Measurements from ENCODE around the gene KIF5B. TPM values are rescaled to one million over a fixed set of nuclear protein-coding genes. Genes with fewer than 3 reads are reported as not detected.
"Not testable (repeated sequence)": the region's sequence is repeated elsewhere in the genome, so short reads cannot be mapped to it uniquely, and the experiment has no call there.

The KIF5B gene
- polyA plus RNA-seq, 2 donors = 24.5 to 30.3 TPM

GRCh38 chr10:32000937-32001336 lies 55.3 kb downstream of the KIF5B start:
- Histone ChIP-seq H3K27ac (ENCODE audit: low read depth in 2 of 2, low read length in 1 of 2) (no peak overlapping the region), H3K36me3 (ENCODE audit: control insufficient read depth in 2 of 2, insufficient read depth in 2 of 2, low read length in 1 of 2) (no peaks in the 10 kb centered on the region), H3K4me1 (ENCODE audit: control insufficient read depth in 2 of 2, insufficient read depth in 2 of 2, low read length in 1 of 2) (peaks cover 0 to 2% of the 10 kb centered on the region in 2 donors), H3K4me3 (ENCODE audit: low read depth in 1 of 2, low read length in 2 of 2) (no peak overlapping the region), H3K9me3 (ENCODE audit: control insufficient read depth in 2 of 2, insufficient read depth in 1 of 2, low read depth in 1 of 2, low read length in 1 of 2) (no peaks in the 10 kb centered on the region), H3K27me3 (ENCODE audit: control insufficient read depth in 1 of 2, insufficient read depth in 2 of 2, low read length in 2 of 2) (no peaks in the 10 kb centered on the region)
- 57 to 67% methylated on average over 4 of the region's 4 CpGs for WGBS, 2 donors

GRCh38 chr10:31999836-32000235 lies 56.4 kb downstream of the KIF5B start:
- WGBS, 2 donors = 93 to 94% methylated on average over 3 of the region's 3 CpGs
- H3K4me3 ChIP-seq (ENCODE audit: low read depth in 1 of 2, low read length in 2 of 2) = no peak overlapping the region
- no peaks in the 10 kb centered on the region for H3K9me3 ChIP-seq (ENCODE audit: control insufficient read depth in 2 of 2, insufficient read depth in 1 of 2, low read depth in 1 of 2, low read length in 1 of 2)
- H3K4me1 ChIP-seq (ENCODE audit: control insufficient read depth in 2 of 2, insufficient read depth in 2 of 2, low read length in 1 of 2) = peaks cover 0 to 2% of the 10 kb centered on the region in 2 donors
- H3K27ac ChIP-seq (ENCODE audit: low read depth in 2 of 2, low read length in 1 of 2) = no peak overlapping the region
- no peaks in the 10 kb centered on the region for H3K36me3 ChIP-seq (ENCODE audit: control insufficient read depth in 2 of 2, insufficient read depth in 2 of 2, low read length in 1 of 2)
- no peaks in the 10 kb centered on the region for H3K27me3 ChIP-seq (ENCODE audit: control insufficient read depth in 1 of 2, insufficient read depth in 2 of 2, low read length in 2 of 2)

- no peaks in the 10 kb centered on the region for H3K27me3 ChIP-seq (ENCODE audit: control insufficient read depth in 1 of 2, insufficient read depth in 2 of 2, low read length in 2 of 2)
- H3K9me3 ChIP-seq (ENCODE audit: control insufficient read depth in 2 of 2, insufficient read depth in 1 of 2, low read depth in 1 of 2, low read length in 1 of 2) = no peaks in the 10 kb centered on the region
- H3K36me3 ChIP-seq (ENCODE audit: control insufficient read depth in 2 of 2, insufficient read depth in 2 of 2, low read length in 1 of 2) = no peaks in the 10 kb centered on the region
- peaks cover 0 to 2% of the 10 kb centered on the region in 2 donors for H3K4me1 ChIP-seq (ENCODE audit: control insufficient read depth in 2 of 2, insufficient read depth in 2 of 2, low read length in 1 of 2)
- 55 to 67% methylated on average over 3 of the region's 3 CpGs for WGBS, 2 donors
- no peak overlapping the region for H3K27ac ChIP-seq (ENCODE audit: low read depth in 2 of 2, low read length in 1 of 2)
- no peak overlapping the region for H3K4me3 ChIP-seq (ENCODE audit: low read depth in 1 of 2, low read length in 2 of 2)
Observed at GRCh38 chr10:31999070-31999660, 57.1 kb downstream of the KIF5B start.

- Histone ChIP-seq H3K36me3 (ENCODE audit: control insufficient read depth in 2 of 2, insufficient read depth in 2 of 2, low read length in 1 of 2) (no peaks in the 10 kb centered on the region), H3K4me3 (ENCODE audit: low read depth in 1 of 2, low read length in 2 of 2) (no peak overlapping the region), H3K9me3 (ENCODE audit: control insufficient read depth in 2 of 2, insufficient read depth in 1 of 2, low read depth in 1 of 2, low read length in 1 of 2) (no peaks in the 10 kb centered on the region), H3K27me3 (ENCODE audit: control insufficient read depth in 1 of 2, insufficient read depth in 2 of 2, low read length in 2 of 2) (no peaks in the 10 kb centered on the region), H3K27ac (ENCODE audit: low read depth in 2 of 2, low read length in 1 of 2) (no peak overlapping the region), H3K4me1 (ENCODE audit: control insufficient read depth in 2 of 2, insufficient read depth in 2 of 2, low read length in 1 of 2) (no peaks in the 10 kb centered on the region)
- whole genome bisulfite sequencing, 2 donors = 80 to 81% methylated on average over 6 of the region's 6 CpGs
Observed at GRCh38 chr10:31994926-31995325, 61.3 kb downstream of the KIF5B start.

GRCh38 chr10:31990937-31991336 lies 65.3 kb downstream of the KIF5B start:
- no peak overlapping the region for H3K4me3 ChIP-seq (ENCODE audit: low read depth in 1 of 2, low read length in 2 of 2)
- H3K36me3 ChIP-seq (ENCODE audit: control insufficient read depth in 2 of 2, insufficient read depth in 2 of 2, low read length in 1 of 2) = no peaks in the 10 kb centered on the region
- H3K27ac ChIP-seq (ENCODE audit: low read depth in 2 of 2, low read length in 1 of 2) = no peak overlapping the region
- H3K4me1 ChIP-seq (ENCODE audit: control insufficient read depth in 2 of 2, insufficient read depth in 2 of 2, low read length in 1 of 2) = no peaks in the 10 kb centered on the region
- H3K27me3 ChIP-seq (ENCODE audit: control insufficient read depth in 1 of 2, insufficient read depth in 2 of 2, low read length in 2 of 2) = no peaks in the 10 kb centered on the region
- H3K9me3 ChIP-seq (ENCODE audit: control insufficient read depth in 2 of 2, insufficient read depth in 1 of 2, low read depth in 1 of 2, low read length in 1 of 2) = no peaks in the 10 kb centered on the region

GRCh38 chr10:31987786-31988185 lies 68.4 kb downstream of the KIF5B start:
- WGBS, 2 donors = 73 to 75% methylated on average over 1 of the region's 1 CpG
- not testable (repeated sequence) for H3K4me1 ChIP-seq (ENCODE audit: control insufficient read depth in 2 of 2, insufficient read depth in 2 of 2, low read length in 1 of 2); H3K27ac ChIP-seq (ENCODE audit: low read depth in 2 of 2, low read length in 1 of 2); H3K4me3 ChIP-seq (ENCODE audit: low read depth in 1 of 2, low read length in 2 of 2); H3K9me3 ChIP-seq (ENCODE audit: control insufficient read depth in 2 of 2, insufficient read depth in 1 of 2, low read depth in 1 of 2, low read length in 1 of 2); H3K27me3 ChIP-seq (ENCODE audit: control insufficient read depth in 1 of 2, insufficient read depth in 2 of 2, low read length in 2 of 2); H3K36me3 ChIP-seq (ENCODE audit: control insufficient read depth in 2 of 2, insufficient read depth in 2 of 2, low read length in 1 of 2)

GRCh38 chr10:31982111-31982510 lies 74.1 kb downstream of the KIF5B start:
- H3K9me3 ChIP-seq (ENCODE audit: control insufficient read depth in 2 of 2, insufficient read depth in 1 of 2, low read depth in 1 of 2, low read length in 1 of 2) = no peaks in the 10 kb centered on the region
- 66 to 80% methylated on average over 2 of the region's 2 CpGs for WGBS, 2 donors
- no peaks in the 10 kb centered on the region for H3K27me3 ChIP-seq (ENCODE audit: control insufficient read depth in 1 of 2, insufficient read depth in 2 of 2, low read length in 2 of 2)
- no peaks in the 10 kb centered on the region for H3K4me1 ChIP-seq (ENCODE audit: control insufficient read depth in 2 of 2, insufficient read depth in 2 of 2, low read length in 1 of 2)
- no peak overlapping the region for H3K27ac ChIP-seq (ENCODE audit: low read depth in 2 of 2, low read length in 1 of 2)
- H3K36me3 ChIP-seq (ENCODE audit: control insufficient read depth in 2 of 2, insufficient read depth in 2 of 2, low read length in 1 of 2) = no peaks in the 10 kb centered on the region
- H3K4me3 ChIP-seq (ENCODE audit: low read depth in 1 of 2, low read length in 2 of 2) = no peak overlapping the region

GRCh38 chr10:31980471-31980870 lies 75.8 kb downstream of the KIF5B start:
- WGBS, 2 donors = 96 to 99% methylated on average over 4 of the region's 4 CpGs
- no peak overlapping the region for H3K27ac ChIP-seq (ENCODE audit: low read depth in 2 of 2, low read length in 1 of 2)
- no peaks in the 10 kb centered on the region for H3K36me3 ChIP-seq (ENCODE audit: control insufficient read depth in 2 of 2, insufficient read depth in 2 of 2, low read length in 1 of 2)
- no peak overlapping the region for H3K4me3 ChIP-seq (ENCODE audit: low read depth in 1 of 2, low read length in 2 of 2)
- H3K4me1 ChIP-seq (ENCODE audit: control insufficient read depth in 2 of 2, insufficient read depth in 2 of 2, low read length in 1 of 2) = no peaks in the 10 kb centered on the region
- no peaks in the 10 kb centered on the region for H3K27me3 ChIP-seq (ENCODE audit: control insufficient read depth in 1 of 2, insufficient read depth in 2 of 2, low read length in 2 of 2)
- no peaks in the 10 kb centered on the region for H3K9me3 ChIP-seq (ENCODE audit: control insufficient read depth in 2 of 2, insufficient read depth in 1 of 2, low read depth in 1 of 2, low read length in 1 of 2)

GRCh38 chr10:31979071-31979470 lies 77.2 kb downstream of the KIF5B start:
- H3K27ac ChIP-seq (ENCODE audit: low read depth in 2 of 2, low read length in 1 of 2); H3K4me1 ChIP-seq (ENCODE audit: control insufficient read depth in 2 of 2, insufficient read depth in 2 of 2, low read length in 1 of 2); H3K27me3 ChIP-seq (ENCODE audit: control insufficient read depth in 1 of 2, insufficient read depth in 2 of 2, low read length in 2 of 2); H3K36me3 ChIP-seq (ENCODE audit: control insufficient read depth in 2 of 2, insufficient read depth in 2 of 2, low read length in 1 of 2); H3K9me3 ChIP-seq (ENCODE audit: control insufficient read depth in 2 of 2, insufficient read depth in 1 of 2, low read depth in 1 of 2, low read length in 1 of 2); H3K4me3 ChIP-seq (ENCODE audit: low read depth in 1 of 2, low read length in 2 of 2): not testable (repeated sequence)
- WGBS, 2 donors = 97% methylated on average over 16 of the region's 19 CpGs

GRCh38 chr10:31978156-31978483 lies 78.1 kb downstream of the KIF5B start:
- no peaks in the 10 kb centered on the region for H3K36me3 ChIP-seq (ENCODE audit: control insufficient read depth in 2 of 2, insufficient read depth in 2 of 2, low read length in 1 of 2)
- 64 to 81% methylated on average over 2 of the region's 2 CpGs for WGBS, 2 donors
- H3K4me3 ChIP-seq (ENCODE audit: low read depth in 1 of 2, low read length in 2 of 2) = no peak overlapping the region
- H3K9me3 ChIP-seq (ENCODE audit: control insufficient read depth in 2 of 2, insufficient read depth in 1 of 2, low read depth in 1 of 2, low read length in 1 of 2) = no peaks in the 10 kb centered on the region
- H3K4me1 ChIP-seq (ENCODE audit: control insufficient read depth in 2 of 2, insufficient read depth in 2 of 2, low read length in 1 of 2) = no peaks in the 10 kb centered on the region
- H3K27me3 ChIP-seq (ENCODE audit: control insufficient read depth in 1 of 2, insufficient read depth in 2 of 2, low read length in 2 of 2) = no peaks in the 10 kb centered on the region
- H3K27ac ChIP-seq (ENCODE audit: low read depth in 2 of 2, low read length in 1 of 2) = no peak overlapping the region
